Lung microvascular endothelial cell (primary cell): ENCODE results near the gene TMEM181. TPM values are rescaled to one million over a fixed set of nuclear protein-coding genes. Genes with fewer than 3 reads are reported as not detected.

Experiments used
- DNase-seq, 2 donors: peaks; one replicate each; pipeline versions ENCODE4 v3.0.0 to v3.0.0-alpha.2; 2010; ENCODE audit warnings: low read depth in 2 of 2
- total RNA-seq: library from RNA; depleted of rRNA; stranded (reverse); fragments of >200 nt; gene quantifications from 2 replicates; pipeline ENCODE4 v1.2.1, GENCODE V29; 2014

TMEM181 gene
- total RNA-seq, 1 donor from 2014 or later = 48.2 TPM

DNA sequence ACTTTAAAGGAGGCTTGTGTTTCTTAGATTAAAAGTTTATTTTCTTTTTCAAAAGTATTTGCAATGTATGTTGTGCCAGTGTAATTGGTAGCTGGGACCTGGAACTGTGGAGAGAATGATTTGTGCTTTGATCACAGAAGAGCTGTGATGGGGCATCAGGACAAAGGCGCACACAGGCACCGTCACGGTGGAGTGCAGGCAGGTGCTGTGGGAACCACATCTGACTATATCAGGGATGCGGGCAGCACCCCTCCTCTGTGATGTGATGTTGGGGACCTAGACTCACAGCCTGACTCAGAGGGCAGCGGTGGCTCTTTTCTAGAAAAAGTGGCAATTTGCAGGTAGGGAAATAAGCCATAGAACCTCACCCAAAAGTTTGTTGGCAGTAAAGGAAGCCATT lies 124.4 kb downstream of the TMEM181 start:
- DNase-seq = no peak

- DNase-seq = no peak
Observed at GRCh38 chr6:158684745-158685324, 124.9 kb downstream of the TMEM181 start.

Other genes starting within 250 kb of the TMEM181 start
- 53.4 and 103 TPM in 2 replicates for gene TULP4, start 247.6 kb upstream of the TMEM181 start, total RNA-seq
- gene DYNLT1, start 84.7 kb downstream of the TMEM181 start, total RNA-seq = 85.4 and 89.9 TPM in 2 replicates
- gene SYTL3, start 90.0 kb downstream of the TMEM181 start, total RNA-seq = 0.60 and 0.87 TPM in 2 replicates